HEK293 (cell line): ENCODE data around the gene AKAP6.

Experiments
- EGR2 ChIP-seq: fragments of 450-650 bp; formaldehyde crosslinking; IDR thresholded peaks from 2 replicates; pipeline ENCODE4 v1.5.1; 2016; ENCODE audit warnings: low read depth, missing biosample characterization, missing genetic modification characterization
- GLI2 ChIP-seq: fragments of 450-650 bp; formaldehyde crosslinking; IDR thresholded peaks from 2 replicates; pipeline ENCODE4; 2017; ENCODE audit warnings: missing biosample characterization, missing genetic modification characterization, low read depth, borderline replicate concordance
- ZNF114 ChIP-seq: fragments of 450-650 bp; formaldehyde crosslinking; IDR thresholded peaks from 2 replicates; pipeline ENCODE4 v1.5.0; 2017; ENCODE audit warnings: missing biosample characterization, missing genetic modification characterization
- ZNF146 ChIP-seq: fragments of 450-650 bp; formaldehyde crosslinking; IDR thresholded peaks from 2 replicates; pipeline ENCODE4 v1.5.1; 2016; ENCODE audit warnings: missing biosample characterization, missing genetic modification characterization
- TF ChIP-seq, protein P1 (sequence below): fragments of 450-650 bp; formaldehyde crosslinking; IDR thresholded peaks from 2 replicates; pipeline ENCODE4 v1.5.1; 2016; ENCODE audit warnings: missing biosample characterization, missing genetic modification characterization
- TF ChIP-seq, protein P2 (sequence below): fragments of 450-650 bp; formaldehyde crosslinking; IDR thresholded peaks from 2 replicates; pipeline ENCODE4 v1.5.1; 2016; ENCODE audit warnings: missing biosample characterization, missing genetic modification characterization
- TF ChIP-seq, protein P3 (sequence below): fragments of 450-650 bp; formaldehyde crosslinking; IDR thresholded peaks from 2 replicates; pipeline ENCODE4 v1.5.1; 2016; ENCODE audit warnings: missing biosample characterization, missing genetic modification characterization
- TF ChIP-seq, protein P4 (sequence below): fragments of 450-650 bp; formaldehyde crosslinking; IDR thresholded peaks from 2 replicates; pipeline ENCODE4 v1.5.1; 2016; ENCODE audit warnings: missing biosample characterization, missing genetic modification characterization, low read depth
- TF ChIP-seq, protein P5 (sequence below): fragments of 450-650 bp; formaldehyde crosslinking; IDR thresholded peaks from 2 replicates; pipeline ENCODE4 v1.5.1; 2016; ENCODE audit warnings: missing biosample characterization, missing genetic modification characterization
- TF ChIP-seq, protein P6 (sequence below): fragments of 450-650 bp; formaldehyde crosslinking; IDR thresholded peaks from 2 replicates; pipeline ENCODE4 v1.5.1; 2017; ENCODE audit warnings: missing biosample characterization, missing genetic modification characterization

DNA sequence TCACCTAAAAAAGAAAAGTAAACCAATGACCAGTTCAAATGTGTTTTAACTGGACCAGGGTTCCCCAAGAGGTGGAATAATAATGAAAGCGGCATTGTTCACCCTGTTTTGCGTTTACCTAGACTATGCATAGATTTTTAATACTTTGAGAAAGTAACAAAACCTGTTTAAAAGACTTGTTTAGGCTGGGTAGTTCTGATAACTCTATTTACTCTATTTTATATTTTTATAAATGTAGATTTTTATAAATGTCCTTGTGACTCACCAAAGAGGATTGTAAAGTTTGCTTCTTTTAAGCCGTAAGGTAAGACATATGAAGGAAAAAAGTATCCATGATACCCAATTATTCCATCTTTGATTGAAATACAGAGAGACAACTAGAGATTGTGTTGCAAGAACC lies 321.6 kb downstream of the AKAP6 start:
- TF ChIP-seq, protein P1, sequence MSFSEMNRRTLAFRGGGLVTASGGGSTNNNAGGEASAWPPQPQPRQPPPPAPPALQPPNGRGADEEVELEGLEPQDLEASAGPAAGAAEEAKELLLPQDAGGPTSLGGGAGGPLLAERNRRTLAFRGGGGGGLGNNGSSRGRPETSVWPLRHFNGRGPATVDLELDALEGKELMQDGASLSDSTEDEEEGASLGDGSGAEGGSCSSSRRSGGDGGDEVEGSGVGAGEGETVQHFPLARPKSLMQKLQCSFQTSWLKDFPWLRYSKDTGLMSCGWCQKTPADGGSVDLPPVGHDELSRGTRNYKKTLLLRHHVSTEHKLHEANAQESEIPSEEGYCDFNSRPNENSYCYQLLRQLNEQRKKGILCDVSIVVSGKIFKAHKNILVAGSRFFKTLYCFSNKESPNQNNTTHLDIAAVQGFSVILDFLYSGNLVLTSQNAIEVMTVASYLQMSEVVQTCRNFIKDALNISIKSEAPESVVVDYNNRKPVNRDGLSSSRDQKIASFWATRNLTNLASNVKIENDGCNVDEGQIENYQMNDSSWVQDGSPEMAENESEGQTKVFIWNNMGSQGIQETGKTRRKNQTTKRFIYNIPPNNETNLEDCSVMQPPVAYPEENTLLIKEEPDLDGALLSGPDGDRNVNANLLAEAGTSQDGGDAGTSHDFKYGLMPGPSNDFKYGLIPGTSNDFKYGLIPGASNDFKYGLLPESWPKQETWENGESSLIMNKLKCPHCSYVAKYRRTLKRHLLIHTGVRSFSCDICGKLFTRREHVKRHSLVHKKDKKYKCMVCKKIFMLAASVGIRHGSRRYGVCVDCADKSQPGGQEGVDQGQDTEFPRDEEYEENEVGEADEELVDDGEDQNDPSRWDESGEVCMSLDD (tag by site-specific recombination) = no peak
- TF ChIP-seq, protein P2, sequence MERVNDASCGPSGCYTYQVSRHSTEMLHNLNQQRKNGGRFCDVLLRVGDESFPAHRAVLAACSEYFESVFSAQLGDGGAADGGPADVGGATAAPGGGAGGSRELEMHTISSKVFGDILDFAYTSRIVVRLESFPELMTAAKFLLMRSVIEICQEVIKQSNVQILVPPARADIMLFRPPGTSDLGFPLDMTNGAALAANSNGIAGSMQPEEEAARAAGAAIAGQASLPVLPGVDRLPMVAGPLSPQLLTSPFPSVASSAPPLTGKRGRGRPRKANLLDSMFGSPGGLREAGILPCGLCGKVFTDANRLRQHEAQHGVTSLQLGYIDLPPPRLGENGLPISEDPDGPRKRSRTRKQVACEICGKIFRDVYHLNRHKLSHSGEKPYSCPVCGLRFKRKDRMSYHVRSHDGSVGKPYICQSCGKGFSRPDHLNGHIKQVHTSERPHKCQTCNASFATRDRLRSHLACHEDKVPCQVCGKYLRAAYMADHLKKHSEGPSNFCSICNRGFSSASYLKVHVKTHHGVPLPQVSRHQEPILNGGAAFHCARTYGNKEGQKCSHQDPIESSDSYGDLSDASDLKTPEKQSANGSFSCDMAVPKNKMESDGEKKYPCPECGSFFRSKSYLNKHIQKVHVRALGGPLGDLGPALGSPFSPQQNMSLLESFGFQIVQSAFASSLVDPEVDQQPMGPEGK (tag by site-specific recombination) = no peak
- no peak for TF ChIP-seq GLI2
- no peak for TF ChIP-seq ZNF146
- no peak for TF ChIP-seq ZNF114 (tag by site-specific recombination)
- TF ChIP-seq, protein P3, sequence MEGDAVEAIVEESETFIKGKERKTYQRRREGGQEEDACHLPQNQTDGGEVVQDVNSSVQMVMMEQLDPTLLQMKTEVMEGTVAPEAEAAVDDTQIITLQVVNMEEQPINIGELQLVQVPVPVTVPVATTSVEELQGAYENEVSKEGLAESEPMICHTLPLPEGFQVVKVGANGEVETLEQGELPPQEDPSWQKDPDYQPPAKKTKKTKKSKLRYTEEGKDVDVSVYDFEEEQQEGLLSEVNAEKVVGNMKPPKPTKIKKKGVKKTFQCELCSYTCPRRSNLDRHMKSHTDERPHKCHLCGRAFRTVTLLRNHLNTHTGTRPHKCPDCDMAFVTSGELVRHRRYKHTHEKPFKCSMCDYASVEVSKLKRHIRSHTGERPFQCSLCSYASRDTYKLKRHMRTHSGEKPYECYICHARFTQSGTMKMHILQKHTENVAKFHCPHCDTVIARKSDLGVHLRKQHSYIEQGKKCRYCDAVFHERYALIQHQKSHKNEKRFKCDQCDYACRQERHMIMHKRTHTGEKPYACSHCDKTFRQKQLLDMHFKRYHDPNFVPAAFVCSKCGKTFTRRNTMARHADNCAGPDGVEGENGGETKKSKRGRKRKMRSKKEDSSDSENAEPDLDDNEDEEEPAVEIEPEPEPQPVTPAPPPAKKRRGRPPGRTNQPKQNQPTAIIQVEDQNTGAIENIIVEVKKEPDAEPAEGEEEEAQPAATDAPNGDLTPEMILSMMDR (tag by site-specific recombination) = no peak
- TF ChIP-seq, protein P4, sequence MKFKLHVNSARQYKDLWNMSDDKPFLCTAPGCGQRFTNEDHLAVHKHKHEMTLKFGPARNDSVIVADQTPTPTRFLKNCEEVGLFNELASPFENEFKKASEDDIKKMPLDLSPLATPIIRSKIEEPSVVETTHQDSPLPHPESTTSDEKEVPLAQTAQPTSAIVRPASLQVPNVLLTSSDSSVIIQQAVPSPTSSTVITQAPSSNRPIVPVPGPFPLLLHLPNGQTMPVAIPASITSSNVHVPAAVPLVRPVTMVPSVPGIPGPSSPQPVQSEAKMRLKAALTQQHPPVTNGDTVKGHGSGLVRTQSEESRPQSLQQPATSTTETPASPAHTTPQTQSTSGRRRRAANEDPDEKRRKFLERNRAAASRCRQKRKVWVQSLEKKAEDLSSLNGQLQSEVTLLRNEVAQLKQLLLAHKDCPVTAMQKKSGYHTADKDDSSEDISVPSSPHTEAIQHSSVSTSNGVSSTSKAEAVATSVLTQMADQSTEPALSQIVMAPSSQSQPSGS = no peak
- TF ChIP-seq, protein P5, sequence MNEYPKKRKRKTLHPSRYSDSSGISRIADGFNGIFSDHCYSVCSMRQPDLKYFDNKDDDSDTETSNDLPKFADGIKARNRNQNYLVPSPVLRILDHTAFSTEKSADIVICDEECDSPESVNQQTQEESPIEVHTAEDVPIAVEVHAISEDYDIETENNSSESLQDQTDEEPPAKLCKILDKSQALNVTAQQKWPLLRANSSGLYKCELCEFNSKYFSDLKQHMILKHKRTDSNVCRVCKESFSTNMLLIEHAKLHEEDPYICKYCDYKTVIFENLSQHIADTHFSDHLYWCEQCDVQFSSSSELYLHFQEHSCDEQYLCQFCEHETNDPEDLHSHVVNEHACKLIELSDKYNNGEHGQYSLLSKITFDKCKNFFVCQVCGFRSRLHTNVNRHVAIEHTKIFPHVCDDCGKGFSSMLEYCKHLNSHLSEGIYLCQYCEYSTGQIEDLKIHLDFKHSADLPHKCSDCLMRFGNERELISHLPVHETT = no peak
- no peak for TF ChIP-seq EGR2 (tag by site-specific recombination)
- TF ChIP-seq, protein P6, sequence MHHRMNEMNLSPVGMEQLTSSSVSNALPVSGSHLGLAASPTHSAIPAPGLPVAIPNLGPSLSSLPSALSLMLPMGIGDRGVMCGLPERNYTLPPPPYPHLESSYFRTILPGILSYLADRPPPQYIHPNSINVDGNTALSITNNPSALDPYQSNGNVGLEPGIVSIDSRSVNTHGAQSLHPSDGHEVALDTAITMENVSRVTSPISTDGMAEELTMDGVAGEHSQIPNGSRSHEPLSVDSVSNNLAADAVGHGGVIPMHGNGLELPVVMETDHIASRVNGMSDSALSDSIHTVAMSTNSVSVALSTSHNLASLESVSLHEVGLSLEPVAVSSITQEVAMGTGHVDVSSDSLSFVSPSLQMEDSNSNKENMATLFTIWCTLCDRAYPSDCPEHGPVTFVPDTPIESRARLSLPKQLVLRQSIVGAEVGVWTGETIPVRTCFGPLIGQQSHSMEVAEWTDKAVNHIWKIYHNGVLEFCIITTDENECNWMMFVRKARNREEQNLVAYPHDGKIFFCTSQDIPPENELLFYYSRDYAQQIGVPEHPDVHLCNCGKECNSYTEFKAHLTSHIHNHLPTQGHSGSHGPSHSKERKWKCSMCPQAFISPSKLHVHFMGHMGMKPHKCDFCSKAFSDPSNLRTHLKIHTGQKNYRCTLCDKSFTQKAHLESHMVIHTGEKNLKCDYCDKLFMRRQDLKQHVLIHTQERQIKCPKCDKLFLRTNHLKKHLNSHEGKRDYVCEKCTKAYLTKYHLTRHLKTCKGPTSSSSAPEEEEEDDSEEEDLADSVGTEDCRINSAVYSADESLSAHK = no peak
